Measurements from ENCODE around the gene PIAS4.

The PIAS4 gene

GRCh38 chr19:4044990-4045465 lies 37.5 kb downstream of the PIAS4 start:
- no peak for TF ChIP-seq CTCF (IDR thresholded peaks at IDR 0.05)

GRCh38 chr19:4045597-4046361 lies 38.2 kb downstream of the PIAS4 start:
- no peak for TF ChIP-seq CTCF (IDR thresholded peaks at IDR 0.05)

DNA sequence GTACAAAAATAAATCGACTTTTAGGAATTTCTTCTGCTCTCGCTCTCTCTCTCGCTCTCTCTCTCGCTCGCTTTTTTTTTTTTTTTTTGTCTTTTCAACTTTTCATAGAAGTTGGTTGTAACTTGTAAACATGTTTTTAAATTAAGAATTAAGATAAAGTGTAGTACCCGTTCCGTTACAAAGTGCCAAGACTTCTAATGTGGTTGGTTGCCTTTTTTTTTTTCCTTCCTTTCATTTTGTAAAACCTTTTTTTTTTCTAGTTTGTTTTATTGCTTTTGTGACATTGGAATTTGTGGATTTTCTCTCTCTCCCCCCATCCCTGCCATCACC lies 38.8 kb downstream of the PIAS4 start:
- TF ChIP-seq CTCF (IDR thresholded peaks at IDR 0.05), result no peak

GRCh38 chr19:4046946-4047683 lies 39.6 kb downstream of the PIAS4 start:
- TF ChIP-seq CTCF (IDR thresholded peaks at IDR 0.05), result no peak

- no peak for TF ChIP-seq CTCF (IDR thresholded peaks at IDR 0.05)
These were observed 41.9 kb downstream of the PIAS4 start for GRCh38 chr19:4049432-4049831.

GRCh38 chr19:4051175-4052101 lies 43.9 kb downstream of the PIAS4 start:
- TF ChIP-seq CTCF (IDR thresholded peaks at IDR 0.05), result no peak

Measured in LNCAP (cell line).